Measurements from ENCODE around the gene GCFC2.

GCFC2 gene

DNA sequence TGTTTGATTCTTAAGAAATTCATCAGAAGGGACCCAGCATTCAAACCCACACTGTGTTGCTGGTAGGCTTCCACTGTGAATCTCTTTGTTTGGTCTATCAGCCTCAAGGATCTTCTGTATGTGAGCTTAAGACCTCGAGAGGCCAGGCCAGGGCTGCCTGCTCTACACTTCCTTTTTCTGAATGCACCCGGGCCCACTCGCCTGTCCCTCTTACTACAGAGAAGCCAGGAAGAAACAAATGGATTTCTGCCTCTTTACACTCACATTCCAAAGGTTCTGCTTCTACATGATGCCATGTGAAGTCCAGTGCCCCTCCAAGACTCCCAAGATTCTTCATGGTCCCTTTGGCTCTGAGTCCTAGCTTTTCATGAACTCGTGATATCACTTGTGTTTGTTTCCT is 89.5 kb downstream of the GCFC2 start:
- DNase-seq: no peak

- DNase-seq: peak; percentile 54
Observed at GRCh38 chr2:75619956-75620740, 90.6 kb downstream of the GCFC2 start.

- no peak for DNase-seq
Observed at GRCh38 chr2:75616933-75617332, 93.8 kb downstream of the GCFC2 start.

DNA sequence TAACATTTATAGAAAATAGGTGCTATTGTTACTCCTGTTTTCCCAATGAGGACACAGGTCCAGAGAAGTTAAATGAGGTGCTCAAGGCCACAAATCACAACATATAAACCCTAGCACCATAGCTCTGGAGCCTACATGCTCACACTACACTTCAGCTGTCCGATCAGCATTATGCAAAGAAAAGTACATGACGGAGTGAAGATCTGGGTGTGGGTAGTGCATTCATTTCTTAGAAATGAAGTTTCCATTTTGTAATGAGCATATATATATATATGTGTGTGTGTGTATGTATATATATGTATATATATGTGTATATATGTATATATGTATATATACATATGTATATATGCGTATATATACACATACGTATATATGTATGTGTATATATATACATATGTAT is 94.3 kb downstream of the GCFC2 start:
- DNase-seq: no peak

- DNase-seq: no peak
Observed at GRCh38 chr2:75614162-75614651, 96.5 kb downstream of the GCFC2 start.

DNA sequence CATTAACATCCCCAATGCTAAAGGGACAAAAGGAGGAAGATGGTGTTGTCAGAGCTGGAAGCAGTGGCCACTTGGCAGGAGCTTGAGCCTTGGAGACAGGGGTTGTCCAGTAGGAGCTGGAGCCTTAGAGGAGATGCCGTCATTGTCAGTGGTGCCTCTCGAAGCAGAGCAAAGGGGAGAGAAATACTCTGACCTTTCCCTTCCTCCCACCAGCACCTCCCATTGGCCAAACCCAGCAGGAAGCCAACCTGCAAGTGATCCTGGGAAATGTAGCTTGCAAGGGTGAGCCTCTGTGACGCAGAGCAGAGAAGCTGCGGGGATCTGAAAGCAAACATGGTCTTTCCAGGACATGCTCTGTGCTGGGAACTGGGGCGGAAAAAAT is 97.9 kb downstream of the GCFC2 start:
- DNase-seq: no peak

All from fibroblast of skin of right biceps (primary cell).